HG03558 (cell line): Measurements from ENCODE around the gene ARHGAP23.

ENCODE experiments used
- ATAC-seq: cut with Tn5 transposase; IDR thresholded peaks from one replicate; pipeline ENCODE4 v1.9.1; 2021; ENCODE audit warnings: moderate number of reproducible peaks; ENCODE audit not compliant: unreplicated experiment; ENCODE audit errors: extremely low read depth

The ARHGAP23 gene

GRCh38 chr17:38428112-38428642 is at the start of gene ARHGAP23:
Gene ARHGAP23 (plus strand): TSS chr17:38428464. CDS start chr17:38428486, 22 bp downstream.
- no peak for ATAC-seq

GRCh38 chr17:38379448-38379847 is 48.8 kb upstream of the ARHGAP23 start:
- ATAC-seq, result no peak

- ATAC-seq, result no peak
Observed at GRCh38 chr17:38395090-38395489, 33.2 kb upstream of the ARHGAP23 start.

DNA sequence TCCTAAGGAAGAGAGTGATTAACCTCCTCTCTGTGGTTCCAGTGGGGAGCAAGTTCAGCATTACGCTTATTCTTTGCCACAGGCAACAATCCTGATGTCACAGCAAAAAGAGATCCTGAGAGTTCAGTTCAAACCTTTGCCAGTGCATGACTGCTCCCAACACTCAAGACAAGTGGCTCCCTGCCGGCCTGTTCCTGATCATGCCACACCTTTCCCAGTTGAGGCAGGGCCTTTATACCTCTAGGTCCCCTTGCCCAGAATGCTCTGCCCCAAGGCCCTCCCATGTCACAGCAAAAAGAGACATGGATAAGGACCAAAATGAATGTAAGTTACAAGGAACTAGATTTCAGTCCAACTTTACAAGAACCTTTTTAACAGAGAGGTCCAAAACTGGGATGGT is 31.0 kb upstream of the ARHGAP23 start:
- ATAC-seq, result no peak

DNA sequence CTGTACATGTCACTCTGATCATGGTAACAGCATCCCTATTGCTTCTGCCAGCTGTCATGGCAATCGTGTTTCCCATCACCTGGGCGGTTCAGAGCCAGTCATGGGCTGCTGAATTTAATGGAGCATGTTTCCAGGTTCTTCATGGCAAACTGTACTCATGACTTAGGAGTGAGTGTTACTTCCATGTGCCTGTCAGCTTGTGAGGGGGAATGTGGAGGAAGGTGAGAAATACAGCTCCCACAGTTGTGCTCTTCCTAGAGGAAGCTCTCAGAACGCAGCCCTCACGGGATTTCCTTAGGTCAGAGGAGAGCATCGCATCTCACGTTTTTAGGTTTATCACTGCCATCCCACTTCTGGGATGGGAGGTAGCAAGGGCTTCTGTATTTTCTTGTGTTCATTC is 28.0 kb upstream of the ARHGAP23 start:
- ATAC-seq, result no peak

DNA sequence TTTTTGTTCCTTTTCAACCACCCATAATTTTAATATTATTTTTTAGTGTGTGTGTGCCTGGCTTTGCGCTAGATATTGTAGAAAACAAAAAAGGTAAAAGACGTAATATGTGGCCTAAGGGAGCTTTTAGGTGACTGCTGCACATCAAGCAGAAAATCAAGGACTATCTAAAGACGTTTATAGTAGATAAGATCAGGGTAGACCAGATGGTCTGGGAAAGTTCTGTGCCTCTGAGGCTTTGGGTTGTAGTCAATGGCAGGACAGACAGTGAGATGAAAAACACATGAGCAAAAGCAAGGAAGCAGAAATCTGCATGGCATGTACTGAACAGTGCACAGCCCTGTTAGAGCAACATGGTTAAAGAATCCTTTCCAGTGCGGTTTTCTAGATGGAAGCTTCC is 26.8 kb upstream of the ARHGAP23 start:
- no peak for ATAC-seq

- no peak for ATAC-seq
Observed at GRCh38 chr17:38402897-38403296, 25.4 kb upstream of the ARHGAP23 start.

DNA sequence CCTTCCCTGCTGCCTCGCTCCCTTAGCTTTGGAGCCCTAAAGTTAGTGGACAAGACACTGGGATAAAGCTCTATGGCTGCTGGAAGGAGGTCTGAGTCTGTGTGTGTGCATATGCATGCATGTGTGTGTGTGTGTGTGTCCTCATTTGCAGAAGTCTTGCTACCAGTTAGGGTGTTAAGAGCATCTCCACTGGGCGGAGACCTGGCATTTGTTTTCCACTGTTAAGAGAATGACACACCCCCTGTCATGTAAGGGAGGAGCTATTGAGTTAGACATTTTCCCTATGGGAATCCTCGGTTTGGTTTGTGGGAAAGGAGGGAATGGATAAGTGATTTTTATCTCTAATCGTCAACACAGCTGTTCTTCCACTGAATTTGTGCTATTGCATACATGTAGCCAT is 24.8 kb upstream of the ARHGAP23 start:
- ATAC-seq, result no peak

GRCh38 chr17:38404174-38404943 is 23.9 kb upstream of the ARHGAP23 start:
- ATAC-seq, result no peak

DNA sequence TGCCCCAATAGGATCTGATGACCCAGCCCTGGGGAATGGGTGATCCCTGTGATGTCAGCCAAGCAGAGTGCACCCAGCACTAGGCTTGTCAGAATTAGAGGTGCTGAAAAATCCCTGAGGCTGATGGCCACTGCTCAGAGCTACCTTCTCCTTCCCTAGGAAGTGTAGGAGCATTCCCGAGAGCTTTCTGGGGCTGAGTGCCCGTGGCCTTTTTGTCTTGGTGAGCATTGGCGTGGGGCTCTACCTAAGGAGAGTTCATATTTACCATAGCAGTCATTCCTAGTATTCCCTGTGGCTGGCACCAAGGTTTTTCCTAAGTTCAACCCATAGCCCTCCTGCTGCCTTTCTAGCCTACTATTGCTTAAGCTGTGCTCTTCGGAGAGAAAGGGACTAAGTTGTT is 22.6 kb upstream of the ARHGAP23 start:
- ATAC-seq, result no peak

DNA sequence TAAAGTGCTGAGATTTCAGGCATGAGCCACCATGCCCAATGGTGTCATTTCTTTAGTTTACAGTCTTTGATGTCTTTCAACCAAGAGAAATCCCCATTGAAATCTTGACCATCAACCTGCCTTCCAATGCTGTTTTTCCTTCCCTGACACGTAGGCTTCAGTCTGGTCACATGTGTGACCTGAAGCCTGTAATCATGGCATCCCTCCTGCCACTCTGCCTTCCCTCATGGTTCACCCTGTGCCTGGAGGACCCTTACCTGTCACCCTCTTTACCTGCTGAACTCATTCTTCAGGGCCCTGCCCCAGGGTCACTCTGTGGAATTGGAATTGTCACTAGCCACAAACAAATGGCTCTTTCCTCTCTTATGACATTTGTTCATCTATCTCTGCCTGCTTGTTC is 18.1 kb upstream of the ARHGAP23 start:
- ATAC-seq, result no peak

- no peak for ATAC-seq
Observed at GRCh38 chr17:38415250-38416194, 12.7 kb upstream of the ARHGAP23 start.

DNA sequence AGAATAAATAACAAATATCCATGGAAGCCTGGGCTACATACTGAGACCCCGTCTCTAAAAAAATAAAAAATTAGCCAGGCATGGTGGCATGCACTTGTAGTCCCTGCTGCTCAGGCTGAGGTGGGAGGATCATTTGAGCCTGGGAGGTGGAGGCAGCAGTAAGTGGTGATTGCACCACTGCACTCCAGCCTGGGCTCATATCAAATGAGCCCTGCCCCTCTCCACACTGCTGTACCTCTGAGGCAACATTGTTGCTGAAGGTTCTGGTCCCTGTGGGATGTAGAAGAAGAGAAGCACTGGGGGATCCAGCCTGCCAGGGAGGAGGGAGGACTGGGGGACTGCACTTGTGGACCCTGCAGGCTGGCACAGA is 11.4 kb upstream of the ARHGAP23 start:
- ATAC-seq, result no peak

DNA sequence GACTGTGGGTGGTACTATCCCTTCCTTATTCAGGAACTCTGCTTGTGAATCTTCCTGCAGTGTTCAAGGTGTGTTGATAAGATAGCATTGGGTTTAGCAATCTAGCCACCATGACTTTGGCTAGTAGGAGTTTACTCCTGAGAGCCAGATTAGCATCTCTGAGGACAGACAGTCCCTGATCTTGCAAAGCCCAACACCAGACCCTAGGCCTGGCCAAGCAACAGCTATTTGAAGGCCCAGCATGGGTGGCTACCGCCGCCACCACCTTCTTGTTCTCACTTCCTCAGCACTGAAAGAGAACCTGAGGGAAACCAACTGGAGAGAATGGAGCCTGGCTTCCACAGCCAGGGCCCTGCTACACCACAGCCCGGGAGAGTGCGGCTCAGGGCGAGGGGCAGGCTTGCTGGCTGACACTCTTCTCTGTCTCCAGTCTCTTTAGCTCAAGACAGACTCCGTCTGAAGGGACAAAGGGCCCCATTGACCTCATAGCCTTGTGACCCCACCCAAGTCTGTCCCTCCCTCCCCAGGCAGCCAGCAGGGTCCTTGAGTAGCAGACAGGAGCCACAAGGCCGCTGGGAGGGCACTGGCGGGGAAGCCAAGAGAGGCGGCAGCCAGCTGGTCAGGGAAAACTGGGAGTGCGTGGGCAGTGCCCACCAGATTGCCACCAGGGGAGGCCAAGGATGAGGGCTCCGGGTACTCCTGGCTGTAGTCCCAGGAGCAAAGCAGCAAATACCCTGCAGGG is 10.9 kb upstream of the ARHGAP23 start:
- no peak for ATAC-seq

DNA sequence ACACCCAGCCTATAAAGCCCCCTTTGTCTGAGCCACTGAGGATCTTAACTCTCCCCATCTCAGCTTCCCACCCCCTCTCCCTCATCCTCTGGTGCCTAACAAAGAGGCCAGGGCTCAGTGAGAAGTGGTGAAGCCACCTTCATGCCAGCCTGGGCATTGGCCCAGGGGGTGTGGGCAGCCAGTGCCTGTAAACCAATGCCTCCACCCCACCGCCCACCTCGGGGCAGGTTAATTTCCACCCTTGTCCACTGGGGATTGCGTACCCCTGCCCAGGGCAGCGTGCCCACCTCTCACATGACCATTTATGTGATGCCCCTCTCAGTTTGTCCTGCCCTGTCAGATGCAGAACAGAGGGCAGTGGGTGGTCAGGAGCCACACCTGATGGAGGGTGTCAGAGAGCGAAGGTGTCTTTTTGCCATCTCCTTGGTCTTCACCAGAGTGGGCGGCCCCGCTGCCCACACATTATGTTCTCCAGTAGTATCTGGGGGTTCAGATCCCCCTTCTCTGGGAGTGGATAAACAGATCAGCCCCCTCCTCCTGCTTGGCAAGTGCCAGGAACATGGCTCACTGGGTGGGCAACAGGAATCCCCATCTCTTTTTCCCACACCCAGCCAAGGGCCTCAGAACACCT is 10.1 kb upstream of the ARHGAP23 start:
- no peak for ATAC-seq

DNA sequence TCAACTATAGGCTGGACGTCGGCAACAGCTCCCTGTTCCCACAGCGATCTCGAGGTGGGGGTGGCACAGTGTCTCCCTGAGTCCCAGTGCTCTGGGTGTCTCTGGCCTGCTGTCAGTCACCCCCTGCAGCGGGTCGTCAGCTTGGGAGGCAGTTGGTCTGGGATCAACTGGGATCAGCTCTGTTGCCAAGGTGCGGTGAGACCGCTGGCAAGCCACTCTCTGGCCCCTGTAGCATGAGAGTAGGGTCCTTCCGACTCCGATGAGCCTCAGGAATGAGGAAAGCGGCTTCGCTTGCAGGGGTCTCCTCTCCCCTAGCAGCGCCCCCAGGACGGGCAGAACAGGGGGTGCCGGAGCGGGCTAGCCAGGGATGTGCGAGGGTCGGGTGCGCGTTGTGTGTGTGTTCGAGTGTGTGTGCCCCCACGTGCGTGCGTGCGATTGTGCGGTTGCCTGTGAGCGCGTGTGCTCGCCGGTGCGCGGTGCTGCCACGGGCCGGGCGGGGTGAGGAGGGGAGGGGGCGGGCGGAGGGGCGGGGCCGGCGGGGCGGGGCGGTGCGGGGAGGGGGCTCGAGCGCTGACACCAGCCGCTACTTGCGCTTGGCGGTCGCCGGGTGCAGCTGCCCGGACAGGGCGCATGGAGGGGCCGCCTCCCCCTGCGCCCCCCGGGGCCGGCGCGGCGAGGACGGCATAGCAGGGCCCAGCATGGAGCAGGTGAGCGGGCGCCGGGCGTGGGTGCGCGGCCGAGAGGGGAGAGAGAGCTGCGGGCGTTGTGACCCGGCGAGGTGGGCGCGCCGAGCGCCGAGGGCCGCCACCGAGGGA is 9.4 kb upstream of the ARHGAP23 start:
- no peak for ATAC-seq

DNA sequence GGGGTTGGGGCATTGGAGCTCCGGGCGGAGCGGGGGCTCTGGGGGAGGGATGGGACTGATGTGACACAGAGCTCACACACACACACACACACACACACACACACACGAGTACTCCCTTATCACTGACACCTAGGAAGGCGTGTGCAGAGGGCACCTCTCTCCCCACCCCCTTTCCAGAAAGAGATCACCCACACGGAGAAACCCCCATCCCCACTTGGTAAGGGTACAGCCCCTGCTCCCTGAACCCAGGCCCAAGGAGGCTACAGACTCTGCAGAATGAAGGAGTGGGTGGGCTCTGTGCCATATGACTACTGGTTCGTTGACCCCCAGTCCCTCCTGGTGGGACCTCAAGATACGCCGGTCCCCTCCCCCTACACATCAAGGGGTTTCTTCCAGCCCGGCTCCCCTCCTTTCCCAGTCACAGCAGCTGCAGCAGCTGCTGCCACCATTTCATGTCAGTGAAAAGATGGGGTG is 8.7 kb upstream of the ARHGAP23 start:
- no peak for ATAC-seq

DNA sequence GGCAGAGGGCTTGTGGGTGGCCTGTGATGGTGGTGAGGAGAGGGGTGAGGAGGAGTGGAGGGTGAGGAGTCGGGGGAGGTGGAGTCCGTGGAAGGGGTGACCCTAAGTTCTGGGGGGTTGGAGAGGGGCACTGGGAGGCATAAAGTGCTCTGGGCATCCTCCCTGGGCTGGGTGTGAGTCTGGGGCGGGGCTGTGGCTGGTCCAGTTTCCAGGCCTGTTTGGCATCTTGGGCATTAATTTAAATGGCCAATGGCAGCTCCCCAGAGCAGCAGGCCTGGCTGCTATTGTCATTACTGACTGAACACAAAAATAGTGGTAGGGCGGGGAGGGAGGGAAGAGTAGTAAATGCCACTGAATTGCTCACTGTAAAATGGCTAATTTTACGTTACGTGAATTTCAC is 7.7 kb upstream of the ARHGAP23 start:
- ATAC-seq, result no peak

DNA sequence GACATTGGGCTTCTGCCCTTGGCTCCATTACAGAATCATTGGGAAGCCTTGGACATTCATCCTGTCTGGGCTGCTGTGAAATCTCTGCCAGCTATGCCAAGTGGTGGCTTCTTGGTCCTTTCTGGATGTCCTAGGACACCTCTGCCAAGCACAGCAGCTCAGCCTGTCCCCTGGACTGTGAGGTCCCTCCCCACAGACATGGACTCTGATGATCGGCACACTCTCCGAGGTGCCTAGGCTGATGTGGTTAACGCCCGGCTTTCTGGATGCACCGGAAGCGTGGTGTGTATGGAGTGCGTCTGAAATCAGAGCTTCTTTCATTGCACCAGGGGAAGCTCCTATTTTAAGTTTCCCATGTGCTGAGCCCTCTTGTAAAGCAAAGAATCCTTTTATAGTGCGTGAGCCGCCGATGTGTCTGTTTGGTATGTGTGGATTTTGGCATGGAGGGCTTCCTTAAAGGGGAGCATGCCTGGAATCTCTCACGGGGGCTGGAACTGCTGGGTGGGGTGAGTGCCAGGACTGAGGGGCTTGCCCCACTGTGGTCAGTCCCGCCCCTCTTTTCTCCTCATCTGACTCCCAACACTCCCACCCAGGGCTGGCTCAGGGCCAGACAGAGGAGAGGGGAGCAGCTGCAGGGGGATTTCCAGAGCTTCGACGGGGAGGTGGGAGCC is 7.0 kb upstream of the ARHGAP23 start:
- no peak for ATAC-seq
